ENCODE measurements around the gene FLOT2. TPM values are rescaled to one million over a fixed set of nuclear protein-coding genes. Genes with fewer than 3 reads are reported as not detected.

Gene FLOT2
- total and polyA plus RNA-seq, 4 donors = 46.2 to 226 (median 121) TPM

DNA sequence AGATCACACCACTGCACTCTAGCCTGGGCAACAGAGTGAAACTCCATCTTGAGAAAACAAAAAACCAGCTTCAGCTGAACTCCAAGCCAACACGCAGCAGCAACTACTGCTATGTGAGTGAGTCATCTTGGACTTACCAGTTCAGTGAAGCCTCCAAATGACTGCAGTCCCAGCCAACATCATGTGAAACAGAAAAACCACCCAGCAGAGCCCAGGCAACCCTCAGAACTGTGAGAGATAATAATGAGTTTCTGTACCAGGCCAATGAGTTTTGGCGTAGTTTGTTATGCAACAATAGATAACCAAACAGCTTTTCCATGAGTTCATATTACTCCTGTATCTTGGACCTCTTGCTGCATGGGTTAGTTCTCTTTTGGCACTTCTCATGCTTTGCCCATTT, 30.5 kb upstream of the FLOT2 start:
- H3K4me1 ChIP-seq (ENCODE audit: control insufficient read depth in 5 of 5, insufficient read depth in 5 of 5, low read length in 5 of 5) = peaks cover 0 to 12% (median 0%) of the 10 kb centered on the region in 5 donors
- no peak for DNase-seq
- no peak for ATAC-seq (ENCODE audit: insufficient read depth, low FRiP score)
- H3K27ac ChIP-seq (ENCODE audit: low read depth in 1 of 2, low read length in 1 of 2) = no peak overlapping the region
- no peaks in the 10 kb centered on the region for H3K27me3 ChIP-seq (ENCODE audit: control insufficient read depth in 3 of 3, insufficient read depth in 3 of 3, low read length in 2 of 3)
- WGBS, 2 donors = 92 to 93% methylated on average over 2 of the region's 2 CpGs
- peaks cover 0 to 2% (median 0%) of the 10 kb centered on the region in 4 donors for H3K9me3 ChIP-seq (ENCODE audit: control insufficient read depth in 4 of 4, insufficient read depth in 3 of 4, low read length in 3 of 4)
- H3K36me3 ChIP-seq (ENCODE audit: control insufficient read depth in 4 of 4, insufficient read depth in 4 of 4, low read length in 4 of 4) = peaks cover 6 to 16% (median 13%) of the 10 kb centered on the region in 4 donors
- H3K9ac ChIP-seq (ENCODE audit: insufficient read depth in 1 of 2, low read length in 2 of 2) = no peak overlapping the region
- no peak overlapping the region for H3K4me3 ChIP-seq
- no peak for TF ChIP-seq CTCF (IDR thresholded peaks at IDR 0.05; ENCODE audit: control extremely low read depth, extremely low read depth)

DNA sequence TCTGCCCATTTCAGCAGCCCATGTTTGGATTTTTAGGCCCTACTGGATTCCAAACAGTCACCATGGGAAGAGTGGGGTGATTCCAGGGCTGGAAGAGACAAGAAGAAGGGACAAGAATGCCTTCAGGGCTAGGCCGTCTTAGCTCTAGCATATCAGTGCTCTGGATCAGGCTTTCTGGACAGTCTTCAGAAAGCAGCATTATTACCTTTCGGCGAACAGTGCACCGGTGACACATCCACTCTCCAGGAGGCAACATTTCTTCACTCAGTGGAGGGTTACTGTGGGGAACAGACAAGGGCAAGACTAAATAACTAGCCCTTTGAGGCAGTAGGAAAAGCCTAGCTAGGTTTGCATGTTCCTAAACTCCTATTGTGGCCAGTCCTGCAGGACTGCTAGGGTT, 29.3 kb upstream of the FLOT2 start:
- Histone ChIP-seq H3K27me3 (ENCODE audit: control insufficient read depth in 3 of 3, insufficient read depth in 3 of 3, low read length in 2 of 3) (no peaks in the 10 kb centered on the region), H3K4me3 (no peak overlapping the region), H3K36me3 (ENCODE audit: control insufficient read depth in 4 of 4, insufficient read depth in 4 of 4, low read length in 4 of 4) (peaks cover 6 to 20% (median 14%) of the 10 kb centered on the region in 4 donors), H3K9me3 (ENCODE audit: control insufficient read depth in 4 of 4, insufficient read depth in 3 of 4, low read length in 3 of 4) (peaks cover 0 to 2% (median 0%) of the 10 kb centered on the region in 4 donors), H3K4me1 (ENCODE audit: control insufficient read depth in 5 of 5, insufficient read depth in 5 of 5, low read length in 5 of 5) (peaks cover 0 to 12% (median 0%) of the 10 kb centered on the region in 5 donors), H3K27ac (ENCODE audit: low read depth in 1 of 2, low read length in 1 of 2) (peak overlapping the region in 1 of 2 donors; percentile 63), H3K9ac (ENCODE audit: insufficient read depth in 1 of 2, low read length in 2 of 2) (no peak overlapping the region)
- no peak for TF ChIP-seq CTCF (IDR thresholded peaks at IDR 0.05; ENCODE audit: control extremely low read depth, extremely low read depth)
- WGBS, 2 donors = 92 to 93% methylated on average over 4 of the region's 4 CpGs
- no peak for ATAC-seq (ENCODE audit: insufficient read depth, low FRiP score)
- DNase-seq = no peak

DNA sequence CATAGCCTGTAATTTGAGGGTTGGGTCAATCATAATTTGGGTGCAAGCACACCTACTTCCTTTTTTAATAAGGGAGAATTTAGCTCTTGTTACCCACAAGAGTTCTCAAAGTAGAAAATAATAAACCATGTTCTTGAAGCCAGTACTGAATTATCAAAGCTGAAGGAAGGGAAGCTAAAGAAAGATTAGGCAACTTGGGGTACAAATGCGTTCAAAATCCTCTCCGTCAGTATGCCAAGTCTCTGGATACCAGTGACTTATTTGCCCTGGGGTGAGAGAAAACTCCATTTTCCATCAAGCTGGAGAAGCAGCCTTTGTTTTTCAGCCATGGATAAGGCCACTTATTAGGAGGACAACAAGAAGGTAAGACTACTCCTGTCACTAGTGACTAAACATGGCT, 28.8 kb upstream of the FLOT2 start:
- Histone ChIP-seq H3K36me3 (ENCODE audit: control insufficient read depth in 4 of 4, insufficient read depth in 4 of 4, low read length in 4 of 4) (peaks cover 7 to 20% (median 16%) of the 10 kb centered on the region in 4 donors), H3K4me1 (ENCODE audit: control insufficient read depth in 5 of 5, insufficient read depth in 5 of 5, low read length in 5 of 5) (peaks cover 0 to 12% (median 0%) of the 10 kb centered on the region in 5 donors), H3K27ac (ENCODE audit: low read depth in 1 of 2, low read length in 1 of 2) (peak overlapping the region in 1 of 2 donors; percentile 63), H3K4me3 (no peak overlapping the region), H3K9me3 (ENCODE audit: control insufficient read depth in 4 of 4, insufficient read depth in 3 of 4, low read length in 3 of 4) (peaks cover 0 to 2% (median 0%) of the 10 kb centered on the region in 4 donors), H3K27me3 (ENCODE audit: control insufficient read depth in 3 of 3, insufficient read depth in 3 of 3, low read length in 2 of 3) (no peaks in the 10 kb centered on the region), H3K9ac (ENCODE audit: insufficient read depth in 1 of 2, low read length in 2 of 2) (no peak overlapping the region)
- DNase-seq (no peak), ATAC-seq (ENCODE audit: insufficient read depth, low FRiP score) (no peak)
- WGBS, 2 donors = 38 to 44% methylated on average over 2 of the region's 2 CpGs
- TF ChIP-seq CTCF (IDR thresholded peaks at IDR 0.05; ENCODE audit: control extremely low read depth, extremely low read depth) = no peak

DNA sequence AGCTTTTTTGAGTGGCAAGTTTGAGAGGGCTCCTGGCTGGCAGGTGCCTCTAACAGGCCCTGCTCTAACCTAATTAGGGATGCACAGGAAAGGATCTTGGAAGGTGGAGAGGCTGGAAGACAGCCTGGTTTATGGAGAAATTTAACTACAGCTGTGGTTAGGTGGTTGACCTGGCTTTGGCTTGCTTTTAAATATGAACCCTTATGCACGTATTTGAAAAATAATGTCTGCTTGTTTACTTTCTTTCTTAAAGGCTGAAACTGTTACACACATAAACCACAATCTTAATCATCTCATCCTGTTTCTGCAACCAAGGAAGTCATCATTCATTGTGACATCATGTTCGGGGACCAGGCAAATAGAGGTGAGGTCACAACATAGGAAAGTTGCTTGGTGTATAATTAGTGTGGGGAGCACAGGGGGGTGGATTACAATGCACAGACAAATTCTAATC, 28.4 kb upstream of the FLOT2 start:
- H3K4me1 ChIP-seq (ENCODE audit: control insufficient read depth in 5 of 5, insufficient read depth in 5 of 5, low read length in 5 of 5) = peaks cover 0 to 12% (median 0%) of the 10 kb centered on the region in 5 donors
- WGBS, 2 donors = 12 to 18% methylated on average over 2 of the region's 2 CpGs
- DNase-seq (no peak), ATAC-seq (ENCODE audit: insufficient read depth, low FRiP score) (peak; percentile 58)
- peaks cover 0 to 2% (median 0%) of the 10 kb centered on the region in 4 donors for H3K9me3 ChIP-seq (ENCODE audit: control insufficient read depth in 4 of 4, insufficient read depth in 3 of 4, low read length in 3 of 4)
- H3K27ac ChIP-seq (ENCODE audit: low read depth in 1 of 2, low read length in 1 of 2) = peak overlapping the region in 1 of 2 donors; percentile 76
- H3K27me3 ChIP-seq (ENCODE audit: control insufficient read depth in 3 of 3, insufficient read depth in 3 of 3, low read length in 2 of 3) = no peaks in the 10 kb centered on the region
- no peak for TF ChIP-seq CTCF (IDR thresholded peaks at IDR 0.05; ENCODE audit: control extremely low read depth, extremely low read depth)
- H3K4me3 ChIP-seq = no peak overlapping the region
- H3K36me3 ChIP-seq (ENCODE audit: control insufficient read depth in 4 of 4, insufficient read depth in 4 of 4, low read length in 4 of 4) = peaks cover 11 to 22% (median 18%) of the 10 kb centered on the region in 4 donors
- no peak overlapping the region for H3K9ac ChIP-seq (ENCODE audit: insufficient read depth in 1 of 2, low read length in 2 of 2)
